HepG2 (cell line): ENCODE results near the gene OTOGL. TPM values are rescaled to one million over a fixed set of nuclear protein-coding genes. Genes with fewer than 3 reads are reported as not detected.

ENCODE experiments used
- GABPB1 ChIP-seq: IDR thresholded peaks from 2 replicates; pipeline ENCODE4 v1.6.1; 2016; ENCODE audit warnings: mild to moderate bottlenecking, missing genetic modification reagents, moderate library complexity, missing compliant biosample characterization
- GATAD2A ChIP-seq: IDR thresholded peaks from 2 replicates; pipeline ENCODE4 v1.6.1; 2016
- JUND ChIP-seq: sonication (generic); formaldehyde crosslinking; IDR thresholded peaks from 2 replicates; pipeline ENCODE4 v1.8.0; 2022; ENCODE audit warnings: mild to moderate bottlenecking, missing genetic modification reagents
- MIXL1 ChIP-seq: IDR thresholded peaks from 2 replicates; pipeline ENCODE4 v1.6.1; 2016
- RCOR2 ChIP-seq: IDR thresholded peaks from 2 replicates; pipeline ENCODE4 v1.6.1; 2016; ENCODE audit warnings: missing biosample characterization, missing genetic modification reagents
- THAP11 ChIP-seq: IDR thresholded peaks from 2 replicates; pipeline ENCODE4 v1.6.1; 2016; ENCODE audit warnings: missing biosample characterization, missing genetic modification reagents
- ZNF644 ChIP-seq: IDR thresholded peaks from 2 replicates; pipeline ENCODE4 v1.6.1; 2016; ENCODE audit warnings: low read depth
- ZNF879 ChIP-seq: sonication (generic); formaldehyde crosslinking; IDR thresholded peaks from 2 replicates; pipeline ENCODE4 v1.8.1; 2023; ENCODE audit warnings: missing genetic modification reagents
- polyA plus RNA-seq, 8 experiments: library from polyadenylated mRNA; depleted of rRNA in 3 of 8; stranded (reverse) in 7 of 8; unstranded in 1 of 8; fragments of >200 nt; fragmentation: Illumina TruSeq in 4 of 8; extraction: Trizol in 4 of 8; gene quantifications; 2 replicates each; pipeline versions ENCODE4 v1.2.1 to v1.2.3, GENCODE V29; 2011 to 2016; ENCODE audit warnings: low read depth in 4 of 8, missing spikeins in 1 of 8, mixed read lengths in 1 of 8; ENCODE audit not compliant: insufficient read depth in 1 of 8
- total RNA-seq, 5 experiments: library from RNA; depleted of rRNA; stranded (reverse); fragments of >200 nt; fragmentation: Illumina TruSeq; extraction: Trizol; gene quantifications; 2 replicates each; pipeline ENCODE4 v1.2.3, GENCODE V29; 2016; ENCODE audit warnings: low read depth in 1 of 5
- TF ChIP-seq, protein P1 (sequence below): IDR thresholded peaks from 2 replicates; pipeline ENCODE4 v1.4.0; 2020; ENCODE audit warnings: mild to moderate bottlenecking, missing genetic modification reagents
- TF ChIP-seq, protein P2 (sequence below): sonication (generic); formaldehyde crosslinking; IDR thresholded peaks from 2 replicates; pipeline ENCODE4 v1.4.0; 2020; ENCODE audit warnings: missing genetic modification reagents

The OTOGL gene
- total and polyA plus RNA-seq, 2 of the 13 experiments (the other 11 are each of a cell fraction or from before 2014, with no cell fraction given) = not detected

DNA sequence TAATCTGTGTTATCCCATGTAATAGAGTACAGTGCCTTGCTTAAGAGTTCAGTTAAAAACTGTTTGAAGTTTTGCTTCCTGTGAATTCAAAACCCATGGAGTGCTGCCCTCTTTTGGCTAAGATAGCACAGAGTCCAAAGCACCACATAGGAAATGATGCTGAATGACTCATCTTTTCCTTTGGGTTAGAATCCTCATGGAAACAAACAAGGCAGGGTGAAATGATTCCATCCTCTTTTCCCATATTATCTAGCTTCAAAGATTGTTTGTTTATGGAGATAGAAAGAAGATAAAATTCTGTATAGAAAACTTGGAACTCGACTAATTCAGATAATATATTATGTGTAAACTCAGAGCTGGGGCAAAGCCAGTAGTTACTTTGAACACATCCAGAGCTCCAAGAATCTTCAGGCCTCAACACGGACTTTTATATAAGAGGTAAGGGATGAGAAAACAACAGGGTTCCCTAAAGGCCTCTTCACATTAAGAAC is 87.4 kb downstream of the OTOGL start (continued):
- TF ChIP-seq JUND (CRISPR knock-in tag) (peak; percentile 81; the same call in 1 of the 2 replicates), ZNF644 (CRISPR knock-in tag) (0 out of 2 replicates have a peak, but pooled peaks have one; percentile 7), ZNF879 (CRISPR knock-in tag) (no peak), GABPB1 (CRISPR knock-in tag) (0 out of 2 replicates have a peak, but pooled peaks have one; percentile 32), RCOR2 (0 out of 2 replicates have a peak, but pooled peaks have one; percentile 27), THAP11 (CRISPR knock-in tag) (0 out of 2 replicates have a peak, but pooled peaks have one; percentile 22), GATAD2A (CRISPR knock-in tag) (peak; percentile 45; the same call in 1 of the 2 replicates), MIXL1 (CRISPR knock-in tag) (peak; percentile 72)
- TF ChIP-seq, protein P1, sequence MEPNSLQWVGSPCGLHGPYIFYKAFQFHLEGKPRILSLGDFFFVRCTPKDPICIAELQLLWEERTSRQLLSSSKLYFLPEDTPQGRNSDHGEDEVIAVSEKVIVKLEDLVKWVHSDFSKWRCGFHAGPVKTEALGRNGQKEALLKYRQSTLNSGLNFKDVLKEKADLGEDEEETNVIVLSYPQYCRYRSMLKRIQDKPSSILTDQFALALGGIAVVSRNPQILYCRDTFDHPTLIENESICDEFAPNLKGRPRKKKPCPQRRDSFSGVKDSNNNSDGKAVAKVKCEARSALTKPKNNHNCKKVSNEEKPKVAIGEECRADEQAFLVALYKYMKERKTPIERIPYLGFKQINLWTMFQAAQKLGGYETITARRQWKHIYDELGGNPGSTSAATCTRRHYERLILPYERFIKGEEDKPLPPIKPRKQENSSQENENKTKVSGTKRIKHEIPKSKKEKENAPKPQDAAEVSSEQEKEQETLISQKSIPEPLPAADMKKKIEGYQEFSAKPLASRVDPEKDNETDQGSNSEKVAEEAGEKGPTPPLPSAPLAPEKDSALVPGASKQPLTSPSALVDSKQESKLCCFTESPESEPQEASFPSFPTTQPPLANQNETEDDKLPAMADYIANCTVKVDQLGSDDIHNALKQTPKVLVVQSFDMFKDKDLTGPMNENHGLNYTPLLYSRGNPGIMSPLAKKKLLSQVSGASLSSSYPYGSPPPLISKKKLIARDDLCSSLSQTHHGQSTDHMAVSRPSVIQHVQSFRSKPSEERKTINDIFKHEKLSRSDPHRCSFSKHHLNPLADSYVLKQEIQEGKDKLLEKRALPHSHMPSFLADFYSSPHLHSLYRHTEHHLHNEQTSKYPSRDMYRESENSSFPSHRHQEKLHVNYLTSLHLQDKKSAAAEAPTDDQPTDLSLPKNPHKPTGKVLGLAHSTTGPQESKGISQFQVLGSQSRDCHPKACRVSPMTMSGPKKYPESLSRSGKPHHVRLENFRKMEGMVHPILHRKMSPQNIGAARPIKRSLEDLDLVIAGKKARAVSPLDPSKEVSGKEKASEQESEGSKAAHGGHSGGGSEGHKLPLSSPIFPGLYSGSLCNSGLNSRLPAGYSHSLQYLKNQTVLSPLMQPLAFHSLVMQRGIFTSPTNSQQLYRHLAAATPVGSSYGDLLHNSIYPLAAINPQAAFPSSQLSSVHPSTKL (CRISPR knock-in tag) = peak; percentile 42; the same call in 1 of the 2 replicates
- TF ChIP-seq, protein P2, sequence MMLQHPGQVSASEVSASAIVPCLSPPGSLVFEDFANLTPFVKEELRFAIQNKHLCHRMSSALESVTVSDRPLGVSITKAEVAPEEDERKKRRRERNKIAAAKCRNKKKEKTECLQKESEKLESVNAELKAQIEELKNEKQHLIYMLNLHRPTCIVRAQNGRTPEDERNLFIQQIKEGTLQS (CRISPR knock-in tag) = peak; percentile 55; the same call in 1 of the 2 replicates
